ENCODE results near the gene CPPED1.

The CPPED1 gene

GRCh38 chr16:12658506-12658905 lies 145.2 kb downstream of the CPPED1 start:
- CTCF ChIA-PET, result no interaction called here
- TF ChIP-seq ELF4 (IDR thresholded peaks at IDR 0.05), result no peak
- TF ChIP-seq ARNT (IDR thresholded peaks at IDR 0.05), result no peak
- no peak for TF ChIP-seq FOXM1 (IDR thresholded peaks at IDR 0.05; ENCODE audit: borderline replicate concordance)
- TF ChIP-seq TARDBP (IDR thresholded peaks at IDR 0.05), result no peak
- TF ChIP-seq FOXK2 (IDR thresholded peaks at IDR 0.05), result no peak
- TF ChIP-seq SUZ12 (IDR thresholded peaks at IDR 0.05), result no peak
- no peak for TF ChIP-seq HDGF (IDR thresholded peaks at IDR 0.05; ENCODE audit: borderline replicate concordance)
- POLR2A ChIA-PET, result no interaction called here
- no peak for DNase-seq (ENCODE audit: extremely low spot score)

GRCh38 chr16:12655537-12655936 lies 148.2 kb downstream of the CPPED1 start:
- no peak for DNase-seq (ENCODE audit: extremely low spot score)
- ChIA-PET POLR2A (no interaction called here), CTCF (no interaction called here)
- no peak for TF ChIP-seq FOXA1 (IDR thresholded peaks at IDR 0.05)
- TF ChIP-seq NFRKB (IDR thresholded peaks at IDR 0.05), result no peak
- TF ChIP-seq ZNF384 (IDR thresholded peaks at IDR 0.05), result no peak
- TF ChIP-seq PKNOX1 (IDR thresholded peaks at IDR 0.05), result no peak
- TF ChIP-seq L3MBTL2 (conservative IDR thresholded peaks at IDR 0.05), result no peak
- no peak for TF ChIP-seq HDGF (IDR thresholded peaks at IDR 0.05; ENCODE audit: borderline replicate concordance)
- no peak for TF ChIP-seq SUZ12 (IDR thresholded peaks at IDR 0.05)
- no peak for TF ChIP-seq BHLHE40 (IDR thresholded peaks at IDR 0.05; ENCODE audit: borderline replicate concordance)
- no peak for TF ChIP-seq LEF1 (IDR thresholded peaks at IDR 0.05; ENCODE audit: borderline replicate concordance)
- TF ChIP-seq ELF4 (IDR thresholded peaks at IDR 0.05), result no peak
- no peak for TF ChIP-seq ARNT (IDR thresholded peaks at IDR 0.05)

GRCh38 chr16:12653820-12654392 lies 149.8 kb downstream of the CPPED1 start:
- CTCF ChIA-PET, result no interaction called here
- DNase-seq (ENCODE audit: extremely low spot score), result no peak
- POLR2A ChIA-PET, result no interaction called here
- TF ChIP-seq FOXM1 (IDR thresholded peaks at IDR 0.05; ENCODE audit: borderline replicate concordance), result no peak
- no peak for TF ChIP-seq ARNT (IDR thresholded peaks at IDR 0.05)
- TF ChIP-seq FOXA1 (IDR thresholded peaks at IDR 0.05), result no peak
- TF ChIP-seq FOXK2 (IDR thresholded peaks at IDR 0.05), result no peak
- TF ChIP-seq NFRKB (IDR thresholded peaks at IDR 0.05), result no peak

- POLR2A ChIA-PET, result no interaction called here
- no peak for DNase-seq (ENCODE audit: extremely low spot score)
- CTCF ChIA-PET, result no interaction called here
- TF ChIP-seq LEF1 (IDR thresholded peaks at IDR 0.05; ENCODE audit: borderline replicate concordance), result no peak
- no peak for TF ChIP-seq CTBP1 (IDR thresholded peaks at IDR 0.05; ENCODE audit: borderline replicate concordance)
- no peak for TF ChIP-seq ELF4 (IDR thresholded peaks at IDR 0.05)
- no peak for TF ChIP-seq SUZ12 (IDR thresholded peaks at IDR 0.05)
- no peak for TF ChIP-seq NFRKB (IDR thresholded peaks at IDR 0.05)
- TF ChIP-seq ARNT (IDR thresholded peaks at IDR 0.05), result no peak
- TF ChIP-seq FOXA1 (IDR thresholded peaks at IDR 0.05), result no peak
- TF ChIP-seq L3MBTL2 (conservative IDR thresholded peaks at IDR 0.05), result no peak
- TF ChIP-seq FOXM1 (IDR thresholded peaks at IDR 0.05; ENCODE audit: borderline replicate concordance), result no peak
- no peak for TF ChIP-seq ZNF384 (IDR thresholded peaks at IDR 0.05)
- TF ChIP-seq PKNOX1 (IDR thresholded peaks at IDR 0.05), result no peak
- no peak for TF ChIP-seq HDGF (IDR thresholded peaks at IDR 0.05; ENCODE audit: borderline replicate concordance)
- TF ChIP-seq SP1 (IDR thresholded peaks at IDR 0.05), result no peak
- no peak for TF ChIP-seq BHLHE40 (IDR thresholded peaks at IDR 0.05; ENCODE audit: borderline replicate concordance)
- TF ChIP-seq FOXK2 (IDR thresholded peaks at IDR 0.05), result no peak
- TF ChIP-seq TARDBP (IDR thresholded peaks at IDR 0.05), result no peak
These were observed 150.8 kb downstream of the CPPED1 start for GRCh38 chr16:12652924-12653323.

GRCh38 chr16:12651765-12652512 lies 151.7 kb downstream of the CPPED1 start:
- TF ChIP-seq FOXA1 (IDR thresholded peaks at IDR 0.05), result no peak
- POLR2A ChIA-PET, result no interaction called here
- CTCF ChIA-PET, result no interaction called here
- DNase-seq (ENCODE audit: extremely low spot score), result no peak

GRCh38 chr16:12649356-12649755 lies 154.3 kb downstream of the CPPED1 start:
- DNase-seq (ENCODE audit: extremely low spot score), result no peak
- ChIA-PET CTCF (no interaction called here), POLR2A (no interaction called here)
- TF ChIP-seq L3MBTL2 (conservative IDR thresholded peaks at IDR 0.05) (no peak), FOXA1 (IDR thresholded peaks at IDR 0.05) (no peak), BHLHE40 (IDR thresholded peaks at IDR 0.05; ENCODE audit: borderline replicate concordance) (no peak)

GRCh38 chr16:12646490-12647274 lies 157.0 kb downstream of the CPPED1 start:
- no peak for DNase-seq (ENCODE audit: extremely low spot score)
- ChIA-PET CTCF (no interaction called here), POLR2A (no interaction called here)
- TF ChIP-seq ZNF384 (IDR thresholded peaks at IDR 0.05) (no peak), PKNOX1 (IDR thresholded peaks at IDR 0.05) (no peak), FOXA1 (IDR thresholded peaks at IDR 0.05) (no peak), CTBP1 (IDR thresholded peaks at IDR 0.05; ENCODE audit: borderline replicate concordance) (no peak), LEF1 (IDR thresholded peaks at IDR 0.05; ENCODE audit: borderline replicate concordance) (no peak), NFRKB (IDR thresholded peaks at IDR 0.05) (no peak), FOXM1 (IDR thresholded peaks at IDR 0.05; ENCODE audit: borderline replicate concordance) (no peak)

Data from HEK293T (cell line).